Fibroblast of mammary gland (primary cell): ENCODE data around the gene SP140.

Experiments
- DNase-seq: peaks from one replicate; pipeline ENCODE4 v3.0.0-alpha.2; 2010; ENCODE audit warnings: low read depth
- H3K4me3 ChIP-seq: 2 replicates; pipeline ENCODE4 v1.5.1; 2011; ENCODE audit warnings: low read depth, mild to moderate bottlenecking, low read length, moderate library complexity; ENCODE audit not compliant: control insufficient read depth
- CTCF ChIP-seq: conservative IDR thresholded peaks from 2 replicates; pipeline ENCODE4 v1.5.1; 2011; ENCODE audit warnings: low read depth, low read length, inconsistent platforms; ENCODE audit not compliant: control insufficient read depth, insufficient read depth

Gene SP140

DNA sequence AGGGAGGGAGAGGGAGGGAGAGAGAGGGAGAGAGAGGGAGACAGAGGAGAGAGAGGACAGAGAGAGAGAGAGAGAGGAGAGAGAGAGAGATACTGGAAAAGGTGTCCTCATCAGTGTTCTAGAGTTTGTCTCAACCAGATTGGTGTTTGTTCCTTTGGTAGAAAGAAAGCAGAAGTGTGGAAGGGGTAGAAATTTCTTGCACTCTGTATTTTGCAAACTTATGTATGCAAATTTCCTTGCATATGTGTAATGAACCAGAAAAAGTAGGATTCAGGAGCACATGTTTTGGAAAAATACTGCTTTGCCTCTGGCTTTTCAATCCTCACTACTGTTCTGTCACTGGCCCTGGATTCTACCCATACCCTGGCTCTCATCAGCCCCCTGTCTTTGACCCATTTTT is 1.1 kb upstream of the SP140 start:
- no peak for DNase-seq
- H3K4me3 ChIP-seq, result no peak overlapping the region
- TF ChIP-seq CTCF, result no peak

GRCh38 chr2:230226051-230226551 is 565 bp downstream of the SP140 start:
- H3K4me3 ChIP-seq, result no peak overlapping the region
- TF ChIP-seq CTCF, result no peak
- no peak for DNase-seq

DNA sequence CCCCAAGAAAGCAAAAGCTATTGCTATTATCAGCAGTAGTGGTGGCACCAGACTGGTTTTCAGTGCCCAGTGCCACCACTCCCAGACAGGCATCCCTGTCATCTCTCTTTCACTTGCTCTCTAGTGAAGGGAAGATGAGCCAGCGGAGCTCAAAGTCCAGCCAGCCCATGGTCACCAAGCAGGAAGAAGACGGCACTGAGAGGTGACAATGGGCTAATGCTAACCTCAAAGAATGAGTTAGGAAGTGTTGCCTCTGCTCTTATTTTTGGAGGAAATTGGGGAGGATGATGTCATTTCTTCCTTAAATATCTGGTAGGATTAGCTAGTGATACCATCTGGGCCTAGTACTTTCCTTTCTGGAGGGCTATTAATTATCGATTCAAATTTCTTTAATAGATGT is 1.7 kb downstream of the SP140 start:
- no peak overlapping the region for H3K4me3 ChIP-seq
- TF ChIP-seq CTCF, result no peak
- no peak for DNase-seq

DNA sequence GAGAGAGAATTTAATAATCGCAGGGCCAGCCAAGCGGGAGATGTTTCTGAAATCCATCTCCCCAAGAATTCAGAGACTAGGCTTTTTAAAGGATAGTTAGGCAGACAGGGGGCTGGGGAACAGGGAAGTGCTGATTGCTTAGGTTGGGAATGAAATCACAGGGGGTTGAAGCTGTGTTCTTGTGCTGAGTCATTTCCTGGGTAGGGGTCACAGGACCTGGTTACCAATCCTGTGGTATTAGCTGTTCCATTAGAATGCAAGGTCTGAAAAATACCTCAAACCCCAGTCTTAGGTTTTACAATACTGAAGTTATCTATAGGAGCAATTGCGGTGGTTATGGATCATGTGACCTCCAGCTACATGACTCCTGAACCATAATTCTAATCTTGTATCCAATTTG is 4.6 kb downstream of the SP140 start:
- peak; percentile 70 for DNase-seq
- no peak overlapping the region for H3K4me3 ChIP-seq
- TF ChIP-seq CTCF, result no peak

- peak; percentile 15 for DNase-seq
- no peak overlapping the region for H3K4me3 ChIP-seq
- no peak for TF ChIP-seq CTCF
Measured at GRCh38 chr2:230230496-230231200, 5.1 kb downstream of the SP140 start.

- no peak for TF ChIP-seq CTCF
- DNase-seq, result no peak
- H3K4me3 ChIP-seq, result no peak overlapping the region
Measured at GRCh38 chr2:230231251-230231650, 5.7 kb downstream of the SP140 start.

GRCh38 chr2:230234122-230234722 is 8.7 kb downstream of the SP140 start:
- no peak for DNase-seq
- no peak overlapping the region for H3K4me3 ChIP-seq

More at GRCh38 chr2:230234122-230234722, 8.7 kb downstream of the SP140 start:
- no peak for TF ChIP-seq CTCF
